Activated T-cell treated with anti-CD3 and anti-CD28 coated beads, Interleukin-2, amount 50 U/mL, for 4 hours (primary cell): ENCODE data around the gene SLC25A39. TPM values are rescaled to one million over a fixed set of nuclear protein-coding genes. Genes with fewer than 3 reads are reported as not detected.
"Not testable (repeated sequence)": the region's sequence is repeated elsewhere in the genome, so short reads cannot be mapped to it uniquely, and the experiment has no call there.

ENCODE experiments used
- ATAC-seq, 2 donors: fragments of 200-7000 bp; cut with Tn5 transposase; one replicate each; pipeline ENCODE4 v1.10.0; 2021
- DNase-seq: peaks from one replicate; pipeline ENCODE4 v3.0.0-alpha.2; 2020
- H3K27me3 Mint-ChIP-seq: one replicate; pipeline ENCODE4 v1.8.0; 2021; ENCODE audit warnings: low read depth, mixed read lengths
- H3K36me3 Mint-ChIP-seq: one replicate; pipeline ENCODE4 v1.8.0; 2022; ENCODE audit warnings: mixed read lengths; ENCODE audit not compliant: insufficient read depth
- H3K4me1 Mint-ChIP-seq: one replicate; pipeline ENCODE4 v1.8.0; 2021; ENCODE audit warnings: low read depth, mixed read lengths
- H3K4me3 Mint-ChIP-seq: one replicate; pipeline ENCODE4 v1.8.0; 2021; ENCODE audit warnings: mild to moderate bottlenecking, moderate library complexity, mixed read lengths
- H3K9me3 Mint-ChIP-seq: one replicate; pipeline ENCODE4 v1.8.0; 2021; ENCODE audit warnings: mixed read lengths
- total RNA-seq, 3 donors: library from RNA; stranded (reverse); gene quantifications; one replicate each; pipeline ENCODE4 v1.2.1, GENCODE V29; 2021

The SLC25A39 gene
- total RNA-seq, 3 donors from 2014 or later = 211 to 248 (median 211) TPM

DNA sequence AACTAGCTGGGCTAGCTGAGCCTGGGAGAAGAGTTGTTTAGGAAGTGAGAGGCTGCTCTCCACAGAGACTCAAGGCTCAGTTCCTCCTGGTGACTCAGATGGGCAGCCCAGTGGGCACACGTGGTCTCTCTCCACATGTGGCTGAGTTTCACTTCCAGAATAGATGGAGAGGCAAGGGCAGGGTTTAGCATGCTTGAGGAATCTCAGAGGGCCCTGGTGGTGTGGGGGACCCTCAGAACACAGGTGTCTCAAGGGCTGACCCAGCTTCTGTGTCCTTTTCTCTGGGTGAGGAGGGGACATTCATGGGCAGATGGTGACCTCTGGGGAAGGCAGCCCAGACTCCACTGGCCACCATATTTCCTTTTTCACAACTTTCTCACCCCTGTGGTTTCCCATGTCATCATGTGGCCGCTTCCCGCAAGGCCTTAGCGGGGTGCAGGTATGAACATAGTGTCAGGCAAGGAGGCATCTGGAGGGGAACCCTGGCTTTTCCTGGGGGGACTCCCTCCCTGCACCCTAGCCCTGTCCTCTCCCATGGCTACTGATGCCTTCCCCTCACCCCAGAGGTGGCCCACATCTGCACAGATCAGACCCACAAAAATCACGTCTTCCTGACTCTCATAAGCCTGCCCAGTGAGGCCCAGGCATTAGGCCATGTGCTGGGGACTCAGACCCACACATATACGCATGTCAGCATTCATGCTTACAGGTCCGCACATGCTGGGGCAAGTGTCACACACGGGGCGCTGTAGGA lies 23.8 kb upstream of the SLC25A39 start:
- DNase-seq = no peak
- H3K4me3 Mint-ChIP-seq = no peak overlapping the region
- no peaks in the 10 kb centered on the region for H3K27me3 Mint-ChIP-seq
- peaks cover 21% of the 10 kb centered on the region for H3K4me1 Mint-ChIP-seq
- H3K9me3 Mint-ChIP-seq = no peaks in the 10 kb centered on the region
- no peaks in the 10 kb centered on the region for H3K36me3 Mint-ChIP-seq
- ATAC-seq = no peak

DNA sequence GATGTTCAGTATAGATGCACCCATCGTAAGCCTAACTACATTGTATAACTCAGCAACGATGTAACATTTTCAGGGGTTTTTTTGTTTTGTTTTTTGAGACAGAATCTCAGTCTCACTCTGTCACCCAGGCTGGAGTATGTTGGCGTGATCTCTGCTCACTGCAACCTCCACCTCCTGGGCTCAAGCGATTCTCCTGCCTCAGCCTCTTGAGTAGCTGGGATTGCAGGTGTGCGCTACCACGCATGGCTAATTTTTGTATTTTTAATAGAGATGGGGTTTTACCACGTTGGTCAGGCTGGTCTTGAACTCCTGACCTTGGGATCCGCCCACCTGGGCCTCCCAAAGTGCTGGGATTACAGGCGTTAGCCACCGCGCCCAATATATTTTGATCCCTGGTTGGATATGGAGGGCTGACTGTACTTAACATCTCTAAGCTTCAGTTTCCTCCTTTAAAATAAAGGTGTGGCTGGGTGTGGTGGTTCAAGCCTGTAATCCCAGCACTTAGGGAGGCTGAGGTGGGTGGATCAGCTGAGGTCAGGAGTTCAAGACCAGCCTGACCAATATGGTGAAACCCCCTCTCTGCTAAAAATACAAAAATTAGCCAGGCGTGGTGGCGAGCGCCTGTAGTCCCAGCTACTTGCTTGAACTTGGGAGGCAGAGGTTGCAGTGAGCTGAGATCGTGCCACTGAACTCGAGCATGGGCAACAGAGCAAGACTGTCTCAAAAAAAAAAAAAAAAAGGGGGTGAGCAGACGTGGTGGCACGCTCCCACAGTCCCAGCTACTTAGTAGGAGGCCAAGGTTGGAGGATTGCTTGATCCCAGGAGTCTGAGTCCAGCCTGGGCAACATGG lies 22.8 kb upstream of the SLC25A39 start:
- not testable (repeated sequence) for DNase-seq, H3K27me3 Mint-ChIP-seq, H3K36me3 Mint-ChIP-seq, H3K4me3 Mint-ChIP-seq, ATAC-seq, H3K9me3 Mint-ChIP-seq
- peaks cover 19% of the 10 kb centered on the region for H3K4me1 Mint-ChIP-seq

GRCh38 chr17:44346064-44346844 lies 21.6 kb upstream of the SLC25A39 start:
- H3K27me3 Mint-ChIP-seq = peaks cover 6% of the 10 kb centered on the region
- peak overlapping the region; percentile 85 for H3K4me3 Mint-ChIP-seq
- peaks cover 19% of the 10 kb centered on the region for H3K4me1 Mint-ChIP-seq
- no peaks in the 10 kb centered on the region for H3K36me3 Mint-ChIP-seq
- no peaks in the 10 kb centered on the region for H3K9me3 Mint-ChIP-seq
- DNase-seq (no peak), ATAC-seq (no peak)

DNA sequence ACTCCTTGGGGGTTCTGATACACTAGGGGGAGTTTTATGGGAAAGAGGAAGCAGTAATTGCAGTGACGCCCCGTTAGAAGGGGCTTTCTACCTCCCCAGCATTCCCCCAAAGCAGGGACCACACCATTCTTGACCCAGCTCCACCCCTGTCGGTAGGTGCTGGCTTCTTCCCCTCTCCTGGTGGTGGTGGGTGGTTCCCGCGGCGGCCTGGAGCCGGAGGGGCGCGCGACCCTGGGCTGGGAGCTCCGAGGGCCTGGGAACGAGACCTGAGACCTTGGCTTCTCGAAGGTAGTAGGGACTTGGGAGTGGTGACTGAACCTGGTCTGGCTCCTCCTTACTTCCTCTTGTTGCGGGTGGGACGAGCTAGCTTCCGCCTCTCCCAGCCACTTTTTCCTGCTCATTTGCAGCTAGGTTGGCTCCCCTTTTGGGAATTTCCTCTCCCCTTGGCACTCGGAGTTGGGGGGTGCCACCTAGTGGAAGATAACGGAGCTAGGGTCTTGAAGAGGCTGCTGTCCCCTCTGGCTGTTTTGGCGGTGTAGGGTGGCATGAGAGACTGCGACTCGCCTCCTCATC lies 20.9 kb upstream of the SLC25A39 start:
- Mint-ChIP-seq H3K4me3 (peak overlapping the region; percentile 85), H3K4me1 (peaks cover 17% of the 10 kb centered on the region), H3K27me3 (peaks cover 6% of the 10 kb centered on the region), H3K36me3 (no peaks in the 10 kb centered on the region), H3K9me3 (no peaks in the 10 kb centered on the region)
- peak; percentile 33 for DNase-seq
- ATAC-seq = peak; percentile 29 to 34

- Mint-ChIP-seq H3K4me3 (peak within 1 kb of the TSS; percentile 85), H3K9me3 (no peaks in the 10 kb centered on the region), H3K4me1 (peaks cover 17% of the 10 kb centered on the region), H3K36me3 (no peaks in the 10 kb centered on the region), H3K27me3 (peaks cover 6% of the 10 kb centered on the region)
- DNase-seq (peak; percentile 75), ATAC-seq (peak; percentile 99)
Observed at GRCh38 chr17:44344939-44345453, 20.4 kb upstream of the SLC25A39 start, which contains the start of gene GRN. TSS of gene GRN (plus strand) at chr17:44345302. CDS start at chr17:44349165, 3,863 bp downstream.

GRCh38 chr17:44343510-44344209 lies 19.0 kb upstream of the SLC25A39 start:
- ATAC-seq = no peak
- H3K9me3 Mint-ChIP-seq = no peaks in the 10 kb centered on the region
- peaks cover 18% of the 10 kb centered on the region for H3K4me1 Mint-ChIP-seq
- no peaks in the 10 kb centered on the region for H3K36me3 Mint-ChIP-seq
- no peak for DNase-seq
- H3K27me3 Mint-ChIP-seq = peaks cover 6% of the 10 kb centered on the region
- no peak overlapping the region for H3K4me3 Mint-ChIP-seq

- H3K4me3 Mint-ChIP-seq, ATAC-seq, H3K9me3 Mint-ChIP-seq, H3K36me3 Mint-ChIP-seq, DNase-seq: not testable (repeated sequence)
- Mint-ChIP-seq H3K27me3 (peaks cover 11% of the 10 kb centered on the region), H3K4me1 (peaks cover 11% of the 10 kb centered on the region)
Observed at GRCh38 chr17:44340553-44340952, 15.9 kb upstream of the SLC25A39 start.

DNA sequence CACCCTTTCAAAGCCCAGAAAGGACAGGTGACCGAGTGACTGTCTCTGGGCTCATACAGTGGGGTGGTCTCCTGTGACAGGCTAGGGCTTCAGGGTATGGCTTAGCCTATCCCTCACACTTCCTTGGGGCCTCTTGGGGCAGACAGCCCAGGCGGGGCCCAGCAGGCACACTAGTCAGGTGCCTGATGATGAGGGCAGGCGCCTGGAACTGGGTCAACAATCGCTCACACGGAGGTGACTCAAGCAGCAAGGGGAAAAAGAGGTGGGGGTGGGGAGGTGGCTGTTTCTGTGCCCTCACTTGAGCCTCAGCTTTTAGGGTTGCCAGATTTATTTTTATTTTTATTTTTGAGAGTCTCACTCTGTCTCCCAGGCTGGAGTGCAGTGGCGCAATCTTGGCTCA lies 14.1 kb upstream of the SLC25A39 start:
- Mint-ChIP-seq H3K4me1 (peaks cover 4% of the 10 kb centered on the region), H3K36me3 (no peaks in the 10 kb centered on the region), H3K27me3 (peaks cover 11% of the 10 kb centered on the region), H3K4me3 (no peak overlapping the region), H3K9me3 (no peaks in the 10 kb centered on the region)
- ATAC-seq (peak; percentile 27 to 69), DNase-seq (no peak)

GRCh38 chr17:44335968-44336367 lies 11.3 kb upstream of the SLC25A39 start:
- Mint-ChIP-seq H3K4me3 (no peak overlapping the region), H3K27me3 (peaks cover 5% of the 10 kb centered on the region), H3K9me3 (no peaks in the 10 kb centered on the region), H3K4me1 (peaks cover 8% of the 10 kb centered on the region), H3K36me3 (no peaks in the 10 kb centered on the region)
- no peak for ATAC-seq
- DNase-seq = no peak

DNA sequence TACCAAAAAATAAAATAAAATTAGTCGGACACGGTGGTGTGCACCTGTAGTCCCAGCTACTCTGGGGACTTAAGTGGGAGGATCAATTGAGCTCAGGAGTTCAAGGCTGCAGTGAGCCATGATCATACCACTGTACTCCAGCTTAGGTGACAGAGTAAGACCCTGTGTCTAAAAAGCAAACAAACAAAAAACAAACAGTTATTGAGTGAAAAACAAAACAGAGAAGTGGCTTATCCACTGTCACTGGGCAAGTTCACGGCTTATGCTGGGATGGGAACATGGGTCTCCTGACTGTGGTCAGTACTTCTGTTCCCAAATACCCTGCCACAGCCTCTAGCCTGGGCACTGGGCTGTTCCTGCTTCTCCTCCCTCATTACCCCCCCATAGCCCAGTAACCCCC lies 10.9 kb upstream of the SLC25A39 start:
- no peaks in the 10 kb centered on the region for H3K36me3 Mint-ChIP-seq

DNA sequence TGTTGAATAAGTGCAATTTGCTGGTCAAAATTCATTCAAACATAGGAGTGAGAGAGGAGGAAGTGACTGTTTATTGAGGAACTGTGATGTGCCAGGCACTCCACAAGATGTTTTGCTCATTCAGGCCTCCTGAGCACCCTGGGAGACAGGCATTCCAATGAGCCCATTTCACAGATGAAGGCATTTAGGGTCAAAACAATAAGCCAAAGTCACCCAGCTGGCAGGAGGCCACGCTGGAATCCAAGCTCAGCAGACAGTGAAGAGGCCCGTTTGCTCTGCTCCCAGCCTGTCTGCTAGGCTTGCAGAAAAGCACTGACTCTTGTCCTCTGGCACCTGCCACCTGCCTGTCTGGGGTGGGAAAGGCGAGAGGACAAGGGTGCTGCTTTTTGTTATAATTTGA lies 10.1 kb upstream of the SLC25A39 start:
- Mint-ChIP-seq H3K36me3 (no peaks in the 10 kb centered on the region), H3K4me1 (peaks cover 8% of the 10 kb centered on the region), H3K4me3 (no peak overlapping the region), H3K27me3 (peaks cover 5% of the 10 kb centered on the region), H3K9me3 (no peaks in the 10 kb centered on the region)
- ATAC-seq (no peak), DNase-seq (no peak)

More for the DNA sequence above, 10.9 kb upstream of the SLC25A39 start:
- peaks cover 5% of the 10 kb centered on the region for H3K27me3 Mint-ChIP-seq
- DNase-seq (no peak), ATAC-seq (no peak)
- H3K9me3 Mint-ChIP-seq = no peaks in the 10 kb centered on the region
- H3K4me3 Mint-ChIP-seq = no peak overlapping the region
- H3K4me1 Mint-ChIP-seq = peaks cover 8% of the 10 kb centered on the region

- no peaks in the 10 kb centered on the region for H3K36me3 Mint-ChIP-seq
- H3K4me3 Mint-ChIP-seq = no peak overlapping the region
- ATAC-seq = no peak
- H3K4me1 Mint-ChIP-seq = peaks cover 8% of the 10 kb centered on the region
- DNase-seq = no peak
- H3K9me3 Mint-ChIP-seq = no peaks in the 10 kb centered on the region
- peaks cover 5% of the 10 kb centered on the region for H3K27me3 Mint-ChIP-seq
Observed at GRCh38 chr17:44334315-44334714, 9.7 kb upstream of the SLC25A39 start.

- DNase-seq (no peak), ATAC-seq (no peak)
- Mint-ChIP-seq H3K9me3 (no peaks in the 10 kb centered on the region), H3K4me3 (no peak overlapping the region), H3K4me1 (peaks cover 5% of the 10 kb centered on the region), H3K36me3 (no peaks in the 10 kb centered on the region), H3K27me3 (peaks cover 5% of the 10 kb centered on the region)
Observed at GRCh38 chr17:44333371-44333770, 8.7 kb upstream of the SLC25A39 start.
